Measurements from ENCODE around the gene S100A9. TPM values are rescaled to one million over a fixed set of nuclear protein-coding genes. Genes with fewer than 3 reads are reported as not detected.

The S100A9 gene
- total and polyA plus RNA-seq, 9 donors, result 8.8 to 96.3 (median 33.2) TPM

GRCh38 chr1:153362187-153362775 is 4.6 kb downstream of the S100A9 start:
- H3K4me1 ChIP-seq (ENCODE audit: insufficient read depth), result no peaks in the 10 kb centered on the region
- no peaks in the 10 kb centered on the region for H3K27me3 ChIP-seq
- H3K36me3 ChIP-seq, result no peaks in the 10 kb centered on the region
- intact Hi-C loops (cut with DNase I), result no loop called here
- no peak overlapping the region for H3K4me3 ChIP-seq
- no peak for DNase-seq
- H3K27ac ChIP-seq, result no peak overlapping the region
- 71 to 78% (median 73%) methylated on average over 3 of the region's 3 CpGs for WGBS, 3 donors
- H3K9me3 ChIP-seq, result no peaks in the 10 kb centered on the region
- TF ChIP-seq POLR2A (IDR thresholded peaks at IDR 0.05) (no peak), EP300 (IDR thresholded peaks at IDR 0.05) (no peak)
- TF ChIP-seq, protein P1, sequence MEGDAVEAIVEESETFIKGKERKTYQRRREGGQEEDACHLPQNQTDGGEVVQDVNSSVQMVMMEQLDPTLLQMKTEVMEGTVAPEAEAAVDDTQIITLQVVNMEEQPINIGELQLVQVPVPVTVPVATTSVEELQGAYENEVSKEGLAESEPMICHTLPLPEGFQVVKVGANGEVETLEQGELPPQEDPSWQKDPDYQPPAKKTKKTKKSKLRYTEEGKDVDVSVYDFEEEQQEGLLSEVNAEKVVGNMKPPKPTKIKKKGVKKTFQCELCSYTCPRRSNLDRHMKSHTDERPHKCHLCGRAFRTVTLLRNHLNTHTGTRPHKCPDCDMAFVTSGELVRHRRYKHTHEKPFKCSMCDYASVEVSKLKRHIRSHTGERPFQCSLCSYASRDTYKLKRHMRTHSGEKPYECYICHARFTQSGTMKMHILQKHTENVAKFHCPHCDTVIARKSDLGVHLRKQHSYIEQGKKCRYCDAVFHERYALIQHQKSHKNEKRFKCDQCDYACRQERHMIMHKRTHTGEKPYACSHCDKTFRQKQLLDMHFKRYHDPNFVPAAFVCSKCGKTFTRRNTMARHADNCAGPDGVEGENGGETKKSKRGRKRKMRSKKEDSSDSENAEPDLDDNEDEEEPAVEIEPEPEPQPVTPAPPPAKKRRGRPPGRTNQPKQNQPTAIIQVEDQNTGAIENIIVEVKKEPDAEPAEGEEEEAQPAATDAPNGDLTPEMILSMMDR (IDR thresholded peaks at IDR 0.05), result no peak

- intact Hi-C loops (cut with DNase I), result no loop called here
- WGBS, 3 donors, result 59 to 72% (median 70%) methylated on average over 3 of the region's 3 CpGs
- H3K27me3 ChIP-seq, result no peaks in the 10 kb centered on the region
- H3K36me3 ChIP-seq, result no peaks in the 10 kb centered on the region
- H3K4me1 ChIP-seq (ENCODE audit: insufficient read depth), result no peaks in the 10 kb centered on the region
- no peak for TF ChIP-seq EP300 (IDR thresholded peaks at IDR 0.05)
- TF ChIP-seq, protein P1 (IDR thresholded peaks at IDR 0.05), result no peak
- no peak for TF ChIP-seq POLR2A (IDR thresholded peaks at IDR 0.05)
- no peaks in the 10 kb centered on the region for H3K9me3 ChIP-seq
- no peak overlapping the region for H3K27ac ChIP-seq
- no peak overlapping the region for H3K4me3 ChIP-seq
- DNase-seq, result no peak
Observed at GRCh38 chr1:153363641-153364040, 6.0 kb downstream of the S100A9 start.

GRCh38 chr1:153364156-153364555 is 6.5 kb downstream of the S100A9 start:
- Histone ChIP-seq H3K4me1 (ENCODE audit: insufficient read depth) (no peaks in the 10 kb centered on the region), H3K36me3 (no peaks in the 10 kb centered on the region), H3K4me3 (no peak overlapping the region), H3K27me3 (no peaks in the 10 kb centered on the region), H3K27ac (no peak overlapping the region), H3K9me3 (no peaks in the 10 kb centered on the region)
- no peak for DNase-seq
- TF ChIP-seq, protein P1 (IDR thresholded peaks at IDR 0.05), result no peak
- no peak for TF ChIP-seq POLR2A (IDR thresholded peaks at IDR 0.05)
- TF ChIP-seq EP300 (IDR thresholded peaks at IDR 0.05), result no peak
- intact Hi-C loops (cut with DNase I), result no loop called here

DNA sequence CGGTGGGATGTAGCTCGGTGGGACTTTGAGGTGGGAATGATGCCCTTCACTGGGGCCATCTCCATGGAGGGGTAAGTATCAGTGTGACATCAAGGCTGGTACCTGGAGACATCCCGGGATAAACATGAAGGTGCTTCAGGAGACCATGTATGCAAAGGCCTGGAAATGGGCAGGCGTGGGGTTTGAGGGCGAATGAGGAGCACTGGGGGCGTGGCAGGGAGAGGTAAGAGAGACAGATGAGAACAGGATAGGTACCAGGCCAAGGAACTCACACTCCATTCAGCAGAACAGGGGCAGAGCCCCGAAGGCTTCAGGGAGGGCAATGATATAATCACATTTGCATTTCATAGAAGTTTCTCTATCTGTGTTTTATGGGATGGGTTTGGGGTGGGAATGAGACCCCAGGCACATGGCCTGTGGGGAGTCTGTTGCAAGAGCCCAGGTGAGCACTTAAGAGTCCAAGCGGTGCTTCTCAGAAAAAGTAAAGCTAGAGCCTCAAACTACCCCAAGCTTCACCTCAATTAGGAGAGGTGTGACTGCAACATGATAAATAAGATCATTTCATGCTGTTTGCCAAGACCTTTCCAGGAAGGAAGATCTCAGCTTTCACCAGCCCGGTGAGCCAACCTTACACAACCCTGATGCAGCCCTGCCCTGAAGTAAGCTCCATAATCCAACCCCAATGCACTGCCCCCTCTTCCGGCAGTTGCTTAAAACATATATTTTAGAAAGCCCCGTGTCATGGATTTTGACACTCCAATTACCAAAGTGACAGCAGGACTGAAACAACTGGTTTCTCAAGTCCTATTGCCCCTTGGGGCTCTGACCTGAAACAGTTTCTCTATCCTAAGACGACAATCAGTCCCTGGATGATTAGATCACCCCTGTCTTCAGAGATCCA is 7.4 kb downstream of the S100A9 start:
- H3K4me3 ChIP-seq, result no peak overlapping the region
- 80 to 84% (median 81%) methylated on average over 12 of the region's 12 CpGs for WGBS, 3 donors
- no peak for DNase-seq
- no peak for TF ChIP-seq POLR2A (IDR thresholded peaks at IDR 0.05)
- TF ChIP-seq, protein P1 (IDR thresholded peaks at IDR 0.05), result no peak
- TF ChIP-seq EP300 (IDR thresholded peaks at IDR 0.05), result no peak
- no peaks in the 10 kb centered on the region for H3K36me3 ChIP-seq
- H3K4me1 ChIP-seq (ENCODE audit: insufficient read depth), result no peaks in the 10 kb centered on the region
- H3K27ac ChIP-seq, result no peak overlapping the region
- no peaks in the 10 kb centered on the region for H3K9me3 ChIP-seq
- intact Hi-C loops (cut with DNase I), result no loop called here
- no peaks in the 10 kb centered on the region for H3K27me3 ChIP-seq

Data from ovary (tissue), 9 donors.